Measurements from ENCODE around the gene SULT2B1. TPM values are rescaled to one million over a fixed set of nuclear protein-coding genes. Genes with fewer than 3 reads are reported as not detected.

Gene SULT2B1
- total RNA-seq, 2 donors from 2014 or later, result 1.4 to 7.7 TPM

GRCh38 chr19:48549380-48549779, 2.6 kb upstream of the SULT2B1 start:
- intact Hi-C loops (cut with DNase I), result no loop called here

DNA sequence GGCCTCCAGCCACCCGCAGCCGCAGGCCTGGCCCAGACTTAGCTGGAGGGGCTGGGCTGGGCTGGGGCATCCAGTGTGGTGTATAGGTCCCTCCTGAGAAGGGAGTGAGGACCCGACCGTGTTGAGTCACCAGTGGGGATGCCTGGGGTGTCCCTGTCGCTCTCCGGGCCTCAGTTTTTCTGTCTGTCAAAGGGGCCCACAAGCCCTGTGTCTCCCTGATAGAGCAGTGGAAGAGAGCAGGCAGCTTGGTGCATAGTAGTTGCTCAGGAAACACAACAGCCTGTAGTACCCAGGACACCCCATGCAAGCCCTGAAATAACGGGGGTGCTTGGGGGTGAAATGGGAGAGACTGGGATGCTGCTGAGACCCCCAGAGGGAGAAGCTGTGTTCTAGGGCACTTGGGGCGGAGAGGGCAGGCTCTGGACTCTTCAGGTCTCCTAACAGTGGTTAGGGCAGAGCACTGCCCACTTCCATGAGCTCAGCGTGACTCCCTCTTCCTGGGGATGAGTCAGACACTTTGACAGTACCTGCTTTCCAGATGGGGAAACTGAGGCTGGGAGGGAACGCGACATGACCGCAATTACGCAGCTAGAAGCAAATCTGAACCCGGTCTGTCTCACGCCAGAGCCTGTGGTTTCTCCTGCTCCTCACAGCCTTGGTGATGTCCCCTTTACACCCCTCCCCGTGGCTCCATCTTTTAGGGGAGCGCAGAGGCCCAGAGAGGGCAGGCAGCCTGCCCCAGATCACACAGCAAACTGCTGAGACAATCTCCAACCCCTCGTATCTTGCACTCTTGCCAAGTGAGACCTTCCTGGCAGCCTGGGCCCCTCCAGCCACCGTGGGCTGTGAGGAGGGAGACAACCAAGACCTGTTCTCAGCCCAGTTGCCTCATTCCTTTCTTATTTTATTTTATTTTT, 692 bp downstream of the SULT2B1 start:
- Histone ChIP-seq H3K4me3 (no peak overlapping the region), H3K27me3 (no peaks in the 10 kb centered on the region), H3K4me1 (peaks cover 8% of the 10 kb centered on the region), H3K9ac (ENCODE audit: low read depth in 2 of 2, low read length in 2 of 2) (peak overlapping the region in 1 of 2 donors; percentile 7), H3K27ac (no peak overlapping the region), H3K9me3 (no peaks in the 10 kb centered on the region), H3K36me3 (no peaks in the 10 kb centered on the region)
- TF ChIP-seq, protein P1, sequence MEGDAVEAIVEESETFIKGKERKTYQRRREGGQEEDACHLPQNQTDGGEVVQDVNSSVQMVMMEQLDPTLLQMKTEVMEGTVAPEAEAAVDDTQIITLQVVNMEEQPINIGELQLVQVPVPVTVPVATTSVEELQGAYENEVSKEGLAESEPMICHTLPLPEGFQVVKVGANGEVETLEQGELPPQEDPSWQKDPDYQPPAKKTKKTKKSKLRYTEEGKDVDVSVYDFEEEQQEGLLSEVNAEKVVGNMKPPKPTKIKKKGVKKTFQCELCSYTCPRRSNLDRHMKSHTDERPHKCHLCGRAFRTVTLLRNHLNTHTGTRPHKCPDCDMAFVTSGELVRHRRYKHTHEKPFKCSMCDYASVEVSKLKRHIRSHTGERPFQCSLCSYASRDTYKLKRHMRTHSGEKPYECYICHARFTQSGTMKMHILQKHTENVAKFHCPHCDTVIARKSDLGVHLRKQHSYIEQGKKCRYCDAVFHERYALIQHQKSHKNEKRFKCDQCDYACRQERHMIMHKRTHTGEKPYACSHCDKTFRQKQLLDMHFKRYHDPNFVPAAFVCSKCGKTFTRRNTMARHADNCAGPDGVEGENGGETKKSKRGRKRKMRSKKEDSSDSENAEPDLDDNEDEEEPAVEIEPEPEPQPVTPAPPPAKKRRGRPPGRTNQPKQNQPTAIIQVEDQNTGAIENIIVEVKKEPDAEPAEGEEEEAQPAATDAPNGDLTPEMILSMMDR (IDR thresholded peaks at IDR 0.05), result no peak
- intact Hi-C loops (cut with DNase I), result no loop called here
- DNase-seq, result no peak

More at GRCh38 chr19:48549380-48549779, 2.6 kb upstream of the SULT2B1 start:
- H3K4me1 ChIP-seq, result peaks cover 8% of the 10 kb centered on the region
- H3K9me3 ChIP-seq, result no peaks in the 10 kb centered on the region
- H3K36me3 ChIP-seq, result no peaks in the 10 kb centered on the region
- no peak for DNase-seq
- no peaks in the 10 kb centered on the region for H3K27me3 ChIP-seq
- no peak overlapping the region for H3K9ac ChIP-seq (ENCODE audit: low read depth in 2 of 2, low read length in 2 of 2)
- H3K27ac ChIP-seq, result no peak overlapping the region
- TF ChIP-seq, protein P1 (IDR thresholded peaks at IDR 0.05), result no peak
- H3K4me3 ChIP-seq, result no peak overlapping the region

DNA sequence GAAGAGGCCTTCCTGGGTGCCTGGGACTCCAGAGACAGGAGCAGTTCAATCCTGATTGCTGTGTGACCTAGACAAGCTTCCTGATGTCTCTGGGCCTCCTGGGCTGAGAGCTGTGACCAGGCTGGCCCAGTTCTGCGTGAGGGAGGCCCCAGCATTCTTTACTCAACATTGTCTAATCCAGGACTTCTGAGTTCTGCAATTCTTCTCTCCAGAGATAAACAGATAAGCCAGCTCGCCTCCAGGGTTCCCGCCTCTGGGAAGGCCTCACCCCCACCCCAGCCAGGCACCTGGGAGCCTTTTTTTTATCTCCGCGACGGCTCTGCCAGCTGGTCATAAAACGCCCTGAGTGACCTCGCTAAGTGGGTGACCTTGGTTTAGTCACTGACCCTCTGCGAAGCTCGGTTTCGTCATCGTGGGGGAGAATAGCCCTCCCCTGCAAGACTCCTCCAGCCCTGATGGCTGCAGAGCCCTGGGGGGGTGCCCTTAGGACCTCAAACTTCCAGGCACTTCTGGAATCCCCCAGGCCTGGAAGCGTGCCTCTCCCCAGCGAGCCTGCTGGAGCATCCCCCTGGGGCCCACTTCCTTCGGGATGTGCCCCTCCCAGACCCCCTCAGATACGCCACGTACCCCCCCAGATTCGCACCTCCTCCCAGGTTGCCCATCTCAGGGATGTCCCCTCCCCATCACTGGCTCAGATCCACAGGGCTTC, 1.9 kb downstream of the SULT2B1 start:
- intact Hi-C loops (cut with DNase I), result no loop called here
- peak; percentile 67 for DNase-seq
- Histone ChIP-seq H3K9ac (ENCODE audit: low read depth in 2 of 2, low read length in 2 of 2) (no peak overlapping the region), H3K4me3 (no peak overlapping the region), H3K27ac (no peak overlapping the region), H3K27me3 (no peaks in the 10 kb centered on the region), H3K9me3 (no peaks in the 10 kb centered on the region), H3K36me3 (no peaks in the 10 kb centered on the region), H3K4me1 (peaks cover 8% of the 10 kb centered on the region)
- TF ChIP-seq, protein P1 (IDR thresholded peaks at IDR 0.05), result no peak

DNA sequence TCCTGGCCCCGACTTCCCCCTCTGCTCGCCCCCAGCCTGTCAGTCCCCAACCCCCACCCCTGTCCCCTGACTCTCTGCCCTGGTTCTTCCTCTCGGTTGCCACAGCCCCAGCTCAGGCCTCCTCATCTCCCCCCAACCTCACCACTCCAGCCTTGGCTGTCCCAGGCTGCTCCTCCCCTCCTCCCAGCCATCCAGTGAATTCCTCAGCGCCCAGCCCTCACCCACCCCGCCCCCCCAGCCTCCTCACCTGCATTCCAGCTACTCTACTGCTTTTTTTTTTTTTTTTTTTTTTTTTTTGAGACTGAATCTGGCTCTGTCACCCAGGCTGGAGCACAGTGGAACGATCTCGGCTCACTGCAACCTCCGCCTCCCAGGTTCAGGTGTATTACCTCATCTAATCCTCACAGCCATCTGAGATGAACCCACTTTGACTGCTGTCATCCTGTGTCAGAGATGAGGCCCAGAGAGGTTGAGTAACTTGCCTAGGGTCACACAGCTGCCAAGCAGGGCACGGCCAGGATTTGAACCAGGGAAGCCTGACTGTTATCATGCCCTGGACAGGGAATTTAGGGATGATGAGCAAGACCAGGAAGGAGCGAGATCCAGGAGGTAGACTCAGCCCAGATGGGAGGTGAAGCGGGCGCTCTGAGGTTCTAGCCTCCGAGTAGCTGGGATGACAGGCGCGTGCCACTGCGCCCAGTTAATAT, 2.6 kb downstream of the SULT2B1 start:
- no peaks in the 10 kb centered on the region for H3K9me3 ChIP-seq
- no peak for DNase-seq
- no peaks in the 10 kb centered on the region for H3K27me3 ChIP-seq
- TF ChIP-seq, protein P1 (IDR thresholded peaks at IDR 0.05), result no peak
- H3K27ac ChIP-seq, result no peak overlapping the region
- no peak overlapping the region for H3K9ac ChIP-seq (ENCODE audit: low read depth in 2 of 2, low read length in 2 of 2)
- intact Hi-C loops (cut with DNase I), result no loop called here
- H3K36me3 ChIP-seq, result no peaks in the 10 kb centered on the region
- H3K4me1 ChIP-seq, result peaks cover 8% of the 10 kb centered on the region
- H3K4me3 ChIP-seq, result no peak overlapping the region

DNA sequence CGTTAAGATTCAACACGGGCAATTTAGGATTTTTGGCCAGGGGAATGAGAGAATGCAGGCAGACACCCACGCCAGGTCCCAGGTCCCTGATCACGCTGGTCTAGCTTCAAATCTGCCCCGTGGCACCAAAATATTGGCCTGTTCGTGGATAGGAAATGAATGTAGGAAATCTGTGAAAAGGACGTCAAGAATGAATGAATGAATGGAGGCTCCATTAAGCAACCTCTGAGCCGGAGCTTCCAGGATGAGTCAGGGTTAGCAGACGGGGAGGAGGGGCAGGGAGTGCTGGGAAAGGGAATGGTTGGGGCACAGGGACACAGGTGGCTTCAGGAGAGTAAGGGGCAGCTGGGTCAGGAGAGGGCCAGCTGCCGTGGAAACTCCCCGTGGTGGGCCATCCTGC, 4.2 kb downstream of the SULT2B1 start:
- DNase-seq, result peak; percentile 65
- H3K27ac ChIP-seq, result no peak overlapping the region
- H3K4me1 ChIP-seq, result peaks cover 8% of the 10 kb centered on the region
- H3K27me3 ChIP-seq, result no peaks in the 10 kb centered on the region
- H3K4me3 ChIP-seq, result no peak overlapping the region
- H3K9me3 ChIP-seq, result no peaks in the 10 kb centered on the region
- H3K9ac ChIP-seq (ENCODE audit: low read depth in 2 of 2, low read length in 2 of 2), result no peak overlapping the region
- TF ChIP-seq, protein P1 (IDR thresholded peaks at IDR 0.05), result no peak
- no peaks in the 10 kb centered on the region for H3K36me3 ChIP-seq
- intact Hi-C loops (cut with DNase I), result no loop called here
